Transverse colon (tissue), 4 donors: ENCODE results near the gene KCNJ9.

Source experiments
- EP300 ChIP-seq: sonication (generic); formaldehyde crosslinking; IDR thresholded peaks from one replicate; pipeline ENCODE4 v1.6.1; 2017; ENCODE audit warnings: antibody characterized with exemption, low read depth
- POLR2A ChIP-seq: fragments of 450-650 bp; IDR thresholded peaks from one replicate; pipeline ENCODE4 v1.6.1; 2016; ENCODE audit warnings: antibody characterized with exemption, mild to moderate bottlenecking, moderate library complexity
- POLR2AphosphoS5 ChIP-seq, 3 donors: sonication (generic); formaldehyde crosslinking; IDR thresholded peaks; one replicate each; pipeline ENCODE4 v1.6.1; 2016; ENCODE audit warnings: antibody characterized with exemption in 3 of 3
- TF ChIP-seq, protein P1 (sequence below), 5 experiments: fragments of 200-600 bp in 3 of 5; fragments of 450-650 bp in 2 of 5; sonication (generic) in 3 of 5; IDR thresholded peaks; 1 replicate in 2 of 5; 2 replicates in 3 of 5; pipeline ENCODE4 v1.5.1; 2016 to 2017; ENCODE audit warnings: antibody characterized with exemption in 5 of 5, inconsistent platforms in 3 of 5, mild to moderate bottlenecking in 2 of 5, moderate library complexity in 1 of 5

DNA sequence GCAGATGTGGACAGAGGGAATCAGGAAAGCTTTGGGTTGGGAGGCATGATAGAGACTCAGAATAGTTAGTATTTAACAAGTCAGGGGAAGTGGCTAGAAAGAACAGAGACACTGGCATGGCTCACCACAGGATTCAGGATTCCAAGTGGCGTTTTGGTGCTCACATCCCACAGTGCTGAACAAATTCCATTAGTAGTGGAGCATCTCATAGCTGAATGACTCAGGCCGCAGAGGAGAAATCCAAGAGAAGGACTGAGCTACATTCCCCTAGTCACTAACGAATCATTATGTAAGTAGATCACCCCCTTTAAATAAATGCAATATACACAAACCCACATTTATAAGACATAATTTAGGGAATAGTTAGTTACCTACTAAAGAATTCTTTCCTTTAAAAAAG is 5.0 kb upstream of the KCNJ9 start:
- TF ChIP-seq, protein P1, sequence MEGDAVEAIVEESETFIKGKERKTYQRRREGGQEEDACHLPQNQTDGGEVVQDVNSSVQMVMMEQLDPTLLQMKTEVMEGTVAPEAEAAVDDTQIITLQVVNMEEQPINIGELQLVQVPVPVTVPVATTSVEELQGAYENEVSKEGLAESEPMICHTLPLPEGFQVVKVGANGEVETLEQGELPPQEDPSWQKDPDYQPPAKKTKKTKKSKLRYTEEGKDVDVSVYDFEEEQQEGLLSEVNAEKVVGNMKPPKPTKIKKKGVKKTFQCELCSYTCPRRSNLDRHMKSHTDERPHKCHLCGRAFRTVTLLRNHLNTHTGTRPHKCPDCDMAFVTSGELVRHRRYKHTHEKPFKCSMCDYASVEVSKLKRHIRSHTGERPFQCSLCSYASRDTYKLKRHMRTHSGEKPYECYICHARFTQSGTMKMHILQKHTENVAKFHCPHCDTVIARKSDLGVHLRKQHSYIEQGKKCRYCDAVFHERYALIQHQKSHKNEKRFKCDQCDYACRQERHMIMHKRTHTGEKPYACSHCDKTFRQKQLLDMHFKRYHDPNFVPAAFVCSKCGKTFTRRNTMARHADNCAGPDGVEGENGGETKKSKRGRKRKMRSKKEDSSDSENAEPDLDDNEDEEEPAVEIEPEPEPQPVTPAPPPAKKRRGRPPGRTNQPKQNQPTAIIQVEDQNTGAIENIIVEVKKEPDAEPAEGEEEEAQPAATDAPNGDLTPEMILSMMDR (IDR thresholded peaks at IDR 0.05), result no peak
- no peak for TF ChIP-seq POLR2AphosphoS5 (IDR thresholded peaks at IDR 0.05)
- TF ChIP-seq POLR2A, result no peak
- no peak for TF ChIP-seq EP300
